Aorta (tissue), 5 donors: ENCODE results near the gene FGF6. TPM values are rescaled to one million over a fixed set of nuclear protein-coding genes. Genes with fewer than 3 reads are reported as not detected.

Source experiments
- ATAC-seq: fragments of 200-7000 bp; cut with Tn5 transposase; one replicate; pipeline ENCODE4 v1.9.1; 2022; ENCODE audit warnings: moderate library complexity; ENCODE audit not compliant: low FRiP score
- DNase-seq, 2 donors: peaks; one replicate each; pipeline ENCODE4 v3.0.0-alpha.2; 2020
- H3K27ac ChIP-seq, 2 donors: one replicate each; pipeline ENCODE4 v1.5.1; 2013; ENCODE audit warnings: low read length in 2 of 2, mild to moderate bottlenecking in 2 of 2, moderate library complexity in 2 of 2, control low read depth in 1 of 2, inconsistent platforms in 1 of 2, low read depth in 1 of 2
- H3K27me3 ChIP-seq, 2 donors: one replicate each; pipeline ENCODE4 v1.6.1; 2013; ENCODE audit warnings: control low read depth in 1 of 2, low read length in 1 of 2, mild to moderate bottlenecking in 1 of 2, moderate library complexity in 1 of 2; ENCODE audit not compliant: insufficient read depth in 2 of 2, control insufficient read depth in 1 of 2
- H3K36me3 ChIP-seq, 2 donors: one replicate each; pipeline ENCODE4 v1.6.1; 2013; ENCODE audit warnings: control low read depth in 1 of 2, low read length in 1 of 2, mild to moderate bottlenecking in 1 of 2; ENCODE audit not compliant: insufficient read depth in 2 of 2, control insufficient read depth in 1 of 2
- H3K4me1 ChIP-seq, 2 donors: one replicate each; pipeline ENCODE4 v1.6.1; 2013; ENCODE audit warnings: low read length in 2 of 2, control low read depth in 1 of 2, mild to moderate bottlenecking in 1 of 2, moderate library complexity in 1 of 2; ENCODE audit not compliant: insufficient read depth in 2 of 2, control insufficient read depth in 1 of 2
- H3K4me3 ChIP-seq, 2 donors: one replicate each; pipeline ENCODE4 v1.5.1; 2013; ENCODE audit warnings: low read length in 2 of 2, control low read depth in 1 of 2, mild to moderate bottlenecking in 1 of 2
- H3K9me3 ChIP-seq: one replicate; pipeline ENCODE4 v1.6.1; 2013; ENCODE audit warnings: mild to moderate bottlenecking, low read length; ENCODE audit not compliant: control insufficient read depth
- WGBS, 2 donors: extraction: QIAGEN DNeasy Blood & Tissue Kit; methylation state at CpG; one replicate each; pipeline ENCODE4 v1.1.7; 2013; 5-methylcytosine and 5-hydroxymethylcytosine counted together
- intact Hi-C, 2 donors: fragments of 100-400 bp; cut with DNase I; formaldehyde crosslinking; loops; one replicate each; pipeline versions ENCODE4 v1.14.2 to v1.15.0; 2022
- polyA plus RNA-seq, 2 donors: library from polyadenylated mRNA; stranded (reverse); fragments of 200-250 nt; gene quantifications; one replicate each; pipeline ENCODE4 v1.2.3, GENCODE V29; 2013
- total RNA-seq, 2 donors: library from RNA; stranded (reverse); fragmentation: NEBNext Ultra II Directional; extraction: Animal tissue kit (Norgen Biotek cat#: 25700); gene quantifications; one replicate each; pipeline ENCODE4 v1.2.1, GENCODE V29; 2021
- donor health status: healthy with polysubstance abuse.
- donor health status: Bipolar disorder and iron deficiency.
- donor health status: DM: no; HTN: no; CAD: no.
- donor health status: DM: no; HTN: no; CAD: no.
- donor health status: DM: yes; HTN: yes; CAD: no.

Gene FGF6
- total and polyA plus RNA-seq, 4 donors = not detected

GRCh38 chr12:4431866-4432265 lies 13.7 kb downstream of the FGF6 start:
- peaks cover 2% of the 10 kb centered on the region for H3K9me3 ChIP-seq
- 78 to 83% methylated on average over 7 of the region's 7 CpGs for WGBS, 2 donors
- DNase-seq (no peak), ATAC-seq (no peak)
- no peak overlapping the region for H3K4me3 ChIP-seq
- H3K27me3 ChIP-seq = no peaks in the 10 kb centered on the region
- H3K4me1 ChIP-seq = no peaks in the 10 kb centered on the region
- no peaks in the 10 kb centered on the region for H3K36me3 ChIP-seq
- H3K27ac ChIP-seq = no peak overlapping the region
- intact Hi-C loops = no loop called here

- H3K27me3 ChIP-seq = no peaks in the 10 kb centered on the region
- ATAC-seq (no peak), DNase-seq (no peak)
- WGBS, 2 donors = 83 to 84% methylated on average over 4 of the region's 4 CpGs
- no peaks in the 10 kb centered on the region for H3K4me1 ChIP-seq
- H3K27ac ChIP-seq = no peak overlapping the region
- intact Hi-C loops = no loop called here
- no peaks in the 10 kb centered on the region for H3K36me3 ChIP-seq
- H3K9me3 ChIP-seq = peaks cover 2% of the 10 kb centered on the region
- H3K4me3 ChIP-seq = no peak overlapping the region
Observed at GRCh38 chr12:4431436-4431835, 14.2 kb downstream of the FGF6 start.

- Histone ChIP-seq H3K4me3 (no peak overlapping the region), H3K36me3 (no peaks in the 10 kb centered on the region), H3K27ac (no peak overlapping the region), H3K9me3 (no peaks in the 10 kb centered on the region), H3K4me1 (no peaks in the 10 kb centered on the region), H3K27me3 (no peaks in the 10 kb centered on the region)
- ATAC-seq (no peak), DNase-seq (no peak)
- WGBS, 2 donors = 28 to 41% methylated on average over 6 of the region's 6 CpGs
- intact Hi-C loops = no loop called here
Observed at GRCh38 chr12:4424422-4424821, 21.2 kb downstream of the FGF6 start.

- no peak overlapping the region for H3K27ac ChIP-seq
- no peak overlapping the region for H3K4me3 ChIP-seq
- intact Hi-C loops = no loop called here
- DNase-seq (peak in 1 of 2 donors; percentile 39), ATAC-seq (no peak)
- 88 to 90% methylated on average over 11 of the region's 11 CpGs for WGBS, 2 donors
- H3K36me3 ChIP-seq = no peaks in the 10 kb centered on the region
- no peaks in the 10 kb centered on the region for H3K27me3 ChIP-seq
- no peaks in the 10 kb centered on the region for H3K9me3 ChIP-seq
- H3K4me1 ChIP-seq = no peaks in the 10 kb centered on the region
Observed at GRCh38 chr12:4423528-4424195, 22.0 kb downstream of the FGF6 start.

GRCh38 chr12:4422985-4423384 lies 22.6 kb downstream of the FGF6 start:
- no peak overlapping the region for H3K27ac ChIP-seq
- no peaks in the 10 kb centered on the region for H3K27me3 ChIP-seq
- ATAC-seq (no peak), DNase-seq (peak in 1 of 2 donors; percentile 34)
- no peaks in the 10 kb centered on the region for H3K36me3 ChIP-seq
- H3K4me1 ChIP-seq = no peaks in the 10 kb centered on the region
- 91 to 94% methylated on average over 9 of the region's 9 CpGs for WGBS, 2 donors
- no peaks in the 10 kb centered on the region for H3K9me3 ChIP-seq
- intact Hi-C loops = no loop called here
- H3K4me3 ChIP-seq = no peak overlapping the region

GRCh38 chr12:4421590-4422031 lies 24.0 kb downstream of the FGF6 start:
- Histone ChIP-seq H3K4me1 (no peaks in the 10 kb centered on the region), H3K4me3 (no peak overlapping the region), H3K9me3 (no peaks in the 10 kb centered on the region), H3K27ac (no peak overlapping the region), H3K36me3 (no peaks in the 10 kb centered on the region), H3K27me3 (no peaks in the 10 kb centered on the region)
- ATAC-seq (no peak), DNase-seq (no peak)
- intact Hi-C loops = no loop called here
- 27 to 30% methylated on average over 4 of the region's 4 CpGs for WGBS, 2 donors

GRCh38 chr12:4420138-4420670 lies 25.4 kb downstream of the FGF6 start:
- WGBS, 2 donors = 79 to 83% methylated on average over 5 of the region's 5 CpGs
- Histone ChIP-seq H3K27ac (no peak overlapping the region), H3K4me1 (no peaks in the 10 kb centered on the region), H3K36me3 (no peaks in the 10 kb centered on the region), H3K4me3 (no peak overlapping the region), H3K27me3 (no peaks in the 10 kb centered on the region), H3K9me3 (no peaks in the 10 kb centered on the region)
- intact Hi-C loops = no loop called here
- DNase-seq = no peak
- ATAC-seq = no peak

- DNase-seq (no peak), ATAC-seq (no peak)
- WGBS, 2 donors = 85 to 89% methylated on average over 5 of the region's 5 CpGs
- Histone ChIP-seq H3K4me1 (no peaks in the 10 kb centered on the region), H3K27me3 (no peaks in the 10 kb centered on the region), H3K36me3 (no peaks in the 10 kb centered on the region), H3K9me3 (no peaks in the 10 kb centered on the region), H3K4me3 (no peak overlapping the region), H3K27ac (no peak overlapping the region)
- intact Hi-C loops = no loop called here
Observed at GRCh38 chr12:4418913-4419312, 26.7 kb downstream of the FGF6 start.

- Histone ChIP-seq H3K4me3 (no peak overlapping the region), H3K9me3 (no peaks in the 10 kb centered on the region), H3K4me1 (no peaks in the 10 kb centered on the region), H3K36me3 (no peaks in the 10 kb centered on the region), H3K27ac (no peak overlapping the region), H3K27me3 (no peaks in the 10 kb centered on the region)
- intact Hi-C loops = no loop called here
- no peak for ATAC-seq
- WGBS, 2 donors = 26 to 33% methylated on average over 5 of the region's 5 CpGs
- DNase-seq = no peak
Observed at GRCh38 chr12:4417936-4418335, 27.7 kb downstream of the FGF6 start.
